NCI-H2029 treated with DMSO at 0.1 percent for 48 hours (cell line): ENCODE data around the gene EHMT2.
A peak's percentile ranks its signal among the peaks of the same experiment; 100 is the strongest.
"Not testable (repeated sequence)": the region's sequence is repeated elsewhere in the genome, so short reads cannot be mapped to it uniquely, and the experiment has no call there.

Source experiments
- DNase-seq: peaks from one replicate; lab custom pipeline; 2025; lab: John Stamatoyannopoulos, UW

The EHMT2 gene

GRCh38 chr6:31897612-31898382 lies at the start of gene EHMT2:
Gene EHMT2, minus strand, starts transcription at chr6:31897698. Its CDS starts 21 bp downstream, at chr6:31897677.
- DNase-seq = peak; percentile 48

GRCh38 chr6:31947070-31947675 lies 49.7 kb upstream of the EHMT2 start:
- no peak for DNase-seq

GRCh38 chr6:31946370-31946885 lies 48.9 kb upstream of the EHMT2 start:
- no peak for DNase-seq

- no peak for DNase-seq
These were observed 48.2 kb upstream of the EHMT2 start, which contains the start of gene CFB for GRCh38 chr6:31945507-31946369. Gene CFB, plus strand, starts transcription at chr6:31946095. Its CDS starts 127 bp downstream, at chr6:31946222.

- no peak for DNase-seq
These were observed 47.6 kb upstream of the EHMT2 start for GRCh38 chr6:31945154-31945506.

GRCh38 chr6:31943742-31944141 lies 46.2 kb upstream of the EHMT2 start:
- no peak for DNase-seq

GRCh38 chr6:31940256-31940664 lies 42.8 kb upstream of the EHMT2 start:
- no peak for DNase-seq

GRCh38 chr6:31935823-31936222 lies 38.3 kb upstream of the EHMT2 start:
- DNase-seq = no peak

GRCh38 chr6:31935021-31935420 lies 37.5 kb upstream of the EHMT2 start:
- DNase-seq = no peak

GRCh38 chr6:31933537-31933936 lies 36.0 kb upstream of the EHMT2 start:
- DNase-seq = no peak

- not testable (repeated sequence) for DNase-seq
These were observed 34.6 kb upstream of the EHMT2 start for GRCh38 chr6:31932137-31932536.

- no peak for DNase-seq
These were observed 33.5 kb upstream of the EHMT2 start for GRCh38 chr6:31930962-31931361.

- no peak for DNase-seq
These were observed 31.1 kb upstream of the EHMT2 start for GRCh38 chr6:31928672-31928939.

- no peak for DNase-seq
These were observed 30.6 kb upstream of the EHMT2 start for GRCh38 chr6:31927863-31928671.

- no peak for DNase-seq
These were observed 29.9 kb upstream of the EHMT2 start, which contains the start of gene C2 for GRCh38 chr6:31927242-31927862. Gene C2, plus strand, starts transcription at chr6:31927717. Its CDS starts 36 bp downstream, at chr6:31927753.

- DNase-seq = no peak
These were observed 25.4 kb upstream of the EHMT2 start for GRCh38 chr6:31922942-31923341.

- DNase-seq = no peak
These were observed 23.3 kb upstream of the EHMT2 start for GRCh38 chr6:31920811-31921210.

GRCh38 chr6:31919624-31920303 lies 22.3 kb upstream of the EHMT2 start:
- DNase-seq = no peak

GRCh38 chr6:31918069-31918720 lies 20.7 kb upstream of the EHMT2 start:
- no peak for DNase-seq

- DNase-seq = no peak
These were observed 18.3 kb upstream of the EHMT2 start for GRCh38 chr6:31915756-31916155.
